Endothelial cell of umbilical vein (primary cell): ENCODE data around the gene PDLIM5. TPM values are rescaled to one million over a fixed set of nuclear protein-coding genes. Genes with fewer than 3 reads are reported as not detected.

Source experiments
- BruUV-seq: library from RNA; stranded (reverse); fragments of 400-500 nt; replicated peaks from 2 replicates; lab custom pipeline; 2021; lab: Mats Ljungman, UMichigan
- CTCF ChIA-PET: fragments of 300-600, 350-600 bp; sonication (Branson Sonifier 250); formaldehyde crosslinking; loops from one replicate; lab custom pipeline; 2021; ENCODE audit warnings: antibody characterized with exemption, inconsistent platforms; lab: Charles Lee
- POLR2A ChIA-PET: fragments of 300-600, 350-600 bp; sonication (Branson Sonifier 250); formaldehyde crosslinking; loops from one replicate; lab custom pipeline; 2021; ENCODE audit warnings: antibody characterized with exemption, inconsistent platforms; lab: Charles Lee
- DNase-seq: peaks from one replicate; pipeline ENCODE4 v3.0.0-alpha.2; 2011; ENCODE audit warnings: low read depth, low spot score
- FAIRE-seq: peaks from 2 replicates; lab custom pipeline; 2011; peaks lifted over from hg19 to GRCh38; lab: Jason Lieb, UNC
- H2AFZ ChIP-seq: 2 replicates; pipeline ENCODE4 v1.6.0; 2012; ENCODE audit warnings: low read depth, low read length, control low read depth, inconsistent platforms
- H3K27ac ChIP-seq: 2 replicates; pipeline ENCODE4 v1.5.1; 2011; ENCODE audit warnings: low read depth, mild to moderate bottlenecking, control low read depth, low read length, moderate library complexity; ENCODE audit not compliant: insufficient read depth
- H3K27me3 ChIP-seq, 2 experiments: 2 replicates each; pipeline versions ENCODE4 v1.6.0 to v1.6.1; 2011; ENCODE audit warnings: low read length in 2 of 2, mixed read lengths in 1 of 2; ENCODE audit not compliant: control insufficient read depth in 2 of 2, insufficient read depth in 2 of 2
- H3K36me3 ChIP-seq, 2 experiments: 2 replicates in 1 of 2; 3 replicates in 1 of 2; pipeline ENCODE4 v1.5.1; 2011; ENCODE audit warnings: low read length in 2 of 2, mild to moderate bottlenecking in 1 of 2, moderate library complexity in 1 of 2; ENCODE audit not compliant: control insufficient read depth in 2 of 2, insufficient read depth in 2 of 2; ENCODE audit errors: extremely low read depth in 1 of 2
- H3K4me1 ChIP-seq: 3 replicates; pipeline ENCODE4 v1.5.1; 2011; ENCODE audit warnings: mild to moderate bottlenecking, low read length; ENCODE audit not compliant: control insufficient read depth, insufficient read depth; ENCODE audit errors: extremely low read depth
- H3K4me2 ChIP-seq: 2 replicates; pipeline ENCODE4 v1.6.1; 2011; ENCODE audit warnings: low read length, control low read depth, mixed read lengths; ENCODE audit not compliant: insufficient read depth
- H3K4me3 ChIP-seq, 3 experiments: fragments of 200-600 bp in 1 of 3; sonication (generic), shearing (Covaris generic) in 1 of 3; replicated peaks in 1 of 3; 2 replicates each; pipeline ENCODE4 v1.5.1; 2011 to 2016; ENCODE audit warnings: control low read depth in 3 of 3, low read length in 3 of 3, mild to moderate bottlenecking in 2 of 3, inconsistent platforms in 1 of 3, low read depth in 1 of 3, moderate library complexity in 1 of 3; ENCODE audit not compliant: insufficient read depth in 1 of 3
- H3K79me2 ChIP-seq: 2 replicates; pipeline ENCODE4 v1.6.0; 2012; ENCODE audit warnings: low read length, inconsistent platforms; ENCODE audit not compliant: control insufficient read depth, insufficient read depth
- H3K9ac ChIP-seq: replicated peaks from 2 replicates; pipeline ENCODE3; 2011; ENCODE audit warnings: low read length, control low read depth; ENCODE audit not compliant: insufficient read depth; ENCODE audit errors: extremely low read depth
- H3K9me1 ChIP-seq: replicated peaks from 3 replicates; pipeline ENCODE4 v1.6.0; 2011; ENCODE audit warnings: mild to moderate bottlenecking, low read length; ENCODE audit not compliant: control insufficient read depth, insufficient read depth; ENCODE audit errors: extremely low read depth
- H3K9me3 ChIP-seq: replicated peaks from 2 replicates; pipeline ENCODE4 v1.5.1; 2012; ENCODE audit warnings: low read length, inconsistent platforms; ENCODE audit not compliant: control insufficient read depth, insufficient read depth
- H4K20me1 ChIP-seq: replicated peaks from 2 replicates; pipeline ENCODE3; 2011; ENCODE audit warnings: mild to moderate bottlenecking, low read length; ENCODE audit not compliant: control insufficient read depth, insufficient read depth; ENCODE audit errors: extremely low read depth
- CTCF ChIP-seq, 2 donors: IDR thresholded peaks; 1 replicate in 1 of 2; 2 replicates in 1 of 2; pipeline ENCODE4 v1.5.1; 2011; ENCODE audit warnings: low read length in 2 of 2, mild to moderate bottlenecking in 2 of 2, moderate library complexity in 2 of 2, control low read depth in 1 of 2, inconsistent platforms in 1 of 2, low read depth in 1 of 2; ENCODE audit not compliant: insufficient read depth in 1 of 2; ENCODE audit errors: extremely low read depth in 1 of 2
- EZH2 ChIP-seq: IDR thresholded peaks from 2 replicates; pipeline ENCODE4 v1.6.1; 2012; ENCODE audit warnings: borderline replicate concordance, low read depth, mild to moderate bottlenecking, moderate library complexity, low read length, inconsistent platforms; ENCODE audit not compliant: severe bottlenecking
- FOS ChIP-seq: IDR thresholded peaks from 2 replicates; pipeline ENCODE4 v1.6.1; 2011; ENCODE audit warnings: mild to moderate bottlenecking, low read length, moderate library complexity, borderline replicate concordance; ENCODE audit not compliant: insufficient read depth
- GATA2 ChIP-seq: IDR thresholded peaks from 2 replicates; pipeline ENCODE4 v1.7.0; 2011; ENCODE audit warnings: low read depth, mild to moderate bottlenecking, moderate library complexity, mixed read lengths, low read length; ENCODE audit not compliant: insufficient read length, insufficient read depth
- JUN ChIP-seq: IDR thresholded peaks from 2 replicates; pipeline ENCODE4 v1.6.1; 2011; ENCODE audit warnings: borderline replicate concordance, low read depth; ENCODE audit not compliant: insufficient read length, insufficient read depth
- MYC ChIP-seq: IDR thresholded peaks from one replicate; pipeline ENCODE4 v1.6.1; 2011; ENCODE audit warnings: mild to moderate bottlenecking, low read depth, low read length
- POLR2A ChIP-seq: IDR thresholded peaks from 2 replicates; pipeline ENCODE4 v1.6.1; 2012; ENCODE audit warnings: low read depth, mild to moderate bottlenecking, control low read depth, low read length
- POLR2AphosphoS5 ChIP-seq: IDR thresholded peaks from 2 replicates; pipeline ENCODE4 v1.6.1; 2012; ENCODE audit warnings: low read depth, mild to moderate bottlenecking, control low read depth, low read length, moderate library complexity; ENCODE audit not compliant: insufficient read depth
- dilution Hi-C: fragments of 300-500 bp; cut with MboI; formaldehyde crosslinking; loops from one replicate; pipeline ENCODE4 v1.15.0; 2019; ENCODE audit warnings: low sequenced_read_pairs; ENCODE audit not compliant: extremely low pct_ligation_motif_present
- intact Hi-C: fragments of 100-400 bp; cut with micrococcal nuclease; formaldehyde crosslinking; loops from one replicate; pipeline ENCODE4 v1.10.0; 2022
- polyA plus RNA-seq, 4 experiments: library from polyadenylated mRNA; depleted of rRNA in 3 of 4; stranded (reverse) in 3 of 4; unstranded in 1 of 4; fragments of >200 nt; gene quantifications; 2 replicates each; pipeline versions ENCODE4 v1.2.1 to v1.2.3, GENCODE V29; 2011 to 2012; ENCODE audit warnings: missing spikeins in 1 of 4
- total RNA-seq: library from RNA; stranded (reverse); gene quantifications from 2 replicates; pipeline ENCODE4 v1.2.3, GENCODE V29; 2021
- TF ChIP-seq, protein P1 (sequence below): IDR thresholded peaks from 2 replicates; pipeline ENCODE4 v1.6.1; 2011; ENCODE audit not compliant: insufficient read depth, insufficient read length

The PDLIM5 gene
- total and polyA plus RNA-seq, 2 donors (not counting 3 experiments of a cell fraction or from before 2014, with no cell fraction given) = 243 to 310 TPM

DNA sequence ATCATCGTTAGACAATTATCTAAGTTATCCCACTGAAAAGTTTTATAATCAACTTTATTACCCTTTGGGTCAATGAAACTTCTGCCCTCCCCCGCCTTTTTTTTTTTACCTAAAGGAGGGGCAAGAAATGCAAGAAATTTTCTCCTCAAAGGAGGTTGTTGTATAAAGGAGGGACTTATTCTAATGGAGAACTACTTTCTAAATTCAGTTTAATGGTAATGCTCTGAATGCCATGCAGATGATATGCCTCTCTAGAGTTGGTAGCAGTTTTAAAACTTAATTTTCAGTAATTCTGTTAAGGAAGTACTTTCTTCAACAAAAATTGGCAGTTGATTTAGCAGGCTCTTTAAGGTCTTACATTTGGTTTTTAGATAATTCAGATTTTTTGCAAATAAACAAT lies 23.3 kb downstream of the PDLIM5 start:
- no peaks in the 10 kb centered on the region for H3K9me1 ChIP-seq
- CTCF ChIA-PET = interaction anchor here (2.0 kb wide), 1 partner anchor 68 kb away, joined by 4 read pairs; no protein-coding TSS in a partner anchor
- H4K20me1 ChIP-seq = peaks cover 10% of the 10 kb centered on the region
- H3K4me3 ChIP-seq = no peak overlapping the region
- H3K4me1 ChIP-seq = peaks cover 30% of the 10 kb centered on the region
- no peak for DNase-seq
- no peak for FAIRE-seq
- peaks cover 0 to 4% of the 10 kb centered on the region in 2 experiments for H3K36me3 ChIP-seq
- H3K79me2 ChIP-seq = peaks cover 92% of the 10 kb centered on the region
- dilution Hi-C loops = no loop called here
- H3K27ac ChIP-seq = no peak overlapping the region
- H3K9ac ChIP-seq = no peak overlapping the region
- no peaks in the 10 kb centered on the region for H3K27me3 ChIP-seq
- no peak overlapping the region for H2AFZ ChIP-seq
- BruUV-seq = no TSS peak
- no peak overlapping the region for H3K4me2 ChIP-seq
- POLR2A ChIA-PET = no interaction called here
- no peaks in the 10 kb centered on the region for H3K9me3 ChIP-seq
- intact Hi-C loops = no loop called here
- TF ChIP-seq EZH2 = no peak
- no peak for TF ChIP-seq JUN
- TF ChIP-seq CTCF (IDR thresholded peaks at IDR 0.05; ENCODE audit: extremely low read depth in 1 of 2, insufficient read depth in 1 of 2, low read depth in 1 of 2, low read length in 2 of 2) = no peak
- no peak for TF ChIP-seq POLR2A
- TF ChIP-seq, protein P1, sequence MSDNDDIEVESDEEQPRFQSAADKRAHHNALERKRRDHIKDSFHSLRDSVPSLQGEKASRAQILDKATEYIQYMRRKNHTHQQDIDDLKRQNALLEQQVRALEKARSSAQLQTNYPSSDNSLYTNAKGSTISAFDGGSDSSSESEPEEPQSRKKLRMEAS = no peak
- TF ChIP-seq FOS = no peak
- TF ChIP-seq GATA2 = no peak
- no peak for TF ChIP-seq MYC
- TF ChIP-seq POLR2AphosphoS5 = no peak
